ENCODE data around the gene GIT2.

DNA sequence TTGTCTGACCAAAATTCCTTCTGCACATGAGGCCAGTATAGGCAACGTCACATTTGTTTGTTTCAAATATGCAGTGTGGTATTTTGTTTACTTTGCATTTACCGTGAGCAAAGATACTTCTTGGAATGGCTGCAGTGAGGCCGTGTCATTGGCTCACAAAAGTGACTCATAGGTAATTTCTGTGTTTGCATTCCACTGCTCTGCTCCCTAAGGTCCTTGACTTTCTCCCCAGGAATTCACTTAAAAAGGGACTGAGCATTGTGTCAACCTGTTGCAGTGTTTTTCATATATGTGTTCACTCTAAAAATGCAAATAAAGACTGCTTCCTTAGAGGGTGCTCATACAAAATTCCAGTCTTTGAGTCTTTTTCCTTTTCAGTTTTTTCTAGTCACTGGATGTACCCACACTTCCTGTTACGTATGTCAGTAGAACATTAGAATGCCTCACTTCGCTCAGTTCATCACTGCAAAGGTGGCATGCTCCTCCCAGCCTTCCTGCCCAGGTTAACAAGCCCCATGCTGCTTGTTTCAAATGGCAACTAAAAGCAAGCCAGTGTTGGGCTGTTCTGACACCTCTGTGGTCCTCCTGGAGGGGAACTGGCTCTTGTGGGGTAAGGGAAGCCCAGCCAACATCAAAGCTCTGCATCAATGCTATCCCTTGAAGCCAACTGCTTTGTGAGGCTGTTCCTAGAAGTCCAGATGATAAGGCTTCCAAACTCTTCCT, 43.1 kb upstream of the GIT2 start:
- TF ChIP-seq, protein P1, sequence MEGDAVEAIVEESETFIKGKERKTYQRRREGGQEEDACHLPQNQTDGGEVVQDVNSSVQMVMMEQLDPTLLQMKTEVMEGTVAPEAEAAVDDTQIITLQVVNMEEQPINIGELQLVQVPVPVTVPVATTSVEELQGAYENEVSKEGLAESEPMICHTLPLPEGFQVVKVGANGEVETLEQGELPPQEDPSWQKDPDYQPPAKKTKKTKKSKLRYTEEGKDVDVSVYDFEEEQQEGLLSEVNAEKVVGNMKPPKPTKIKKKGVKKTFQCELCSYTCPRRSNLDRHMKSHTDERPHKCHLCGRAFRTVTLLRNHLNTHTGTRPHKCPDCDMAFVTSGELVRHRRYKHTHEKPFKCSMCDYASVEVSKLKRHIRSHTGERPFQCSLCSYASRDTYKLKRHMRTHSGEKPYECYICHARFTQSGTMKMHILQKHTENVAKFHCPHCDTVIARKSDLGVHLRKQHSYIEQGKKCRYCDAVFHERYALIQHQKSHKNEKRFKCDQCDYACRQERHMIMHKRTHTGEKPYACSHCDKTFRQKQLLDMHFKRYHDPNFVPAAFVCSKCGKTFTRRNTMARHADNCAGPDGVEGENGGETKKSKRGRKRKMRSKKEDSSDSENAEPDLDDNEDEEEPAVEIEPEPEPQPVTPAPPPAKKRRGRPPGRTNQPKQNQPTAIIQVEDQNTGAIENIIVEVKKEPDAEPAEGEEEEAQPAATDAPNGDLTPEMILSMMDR (tag by site-specific recombination; IDR thresholded peaks at IDR 0.05) = no peak
- TF ChIP-seq ZNF350 (tag by site-specific recombination; IDR thresholded peaks at IDR 0.05) = no peak
